Measurements from ENCODE around the gene PLA2G12A.

DNA sequence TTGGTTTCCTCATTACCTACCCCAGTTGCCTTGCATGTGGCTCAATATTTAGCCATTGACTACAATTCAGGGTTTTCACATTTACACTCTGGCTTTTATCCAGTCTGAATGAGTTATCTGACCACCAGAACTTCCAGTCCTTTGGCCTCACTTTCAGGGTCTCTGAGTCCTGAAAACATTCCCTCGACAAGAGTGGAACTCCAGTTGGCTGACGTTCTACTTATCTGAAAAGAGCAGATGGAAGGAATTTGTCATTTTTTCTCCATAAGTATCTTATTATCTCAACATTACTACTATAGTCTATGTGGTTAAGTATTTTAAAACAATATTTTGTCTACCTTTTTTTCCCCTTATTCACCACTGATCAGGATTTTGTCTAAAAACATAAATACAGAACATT is 21.4 kb downstream of the PLA2G12A start:
- TF ChIP-seq ZNF274 (IDR thresholded peaks at IDR 0.05; ENCODE audit: low read depth, low read length) (no peak), CTCF (IDR thresholded peaks at IDR 0.05 in 2 of 3, conservative IDR thresholded peaks at IDR 0.05 in 1 of 3; ENCODE audit: borderline replicate concordance in 1 of 3, insufficient read depth in 1 of 3, low read depth in 2 of 3, low read length in 2 of 3) (no peak), POLR2A (IDR thresholded peaks at IDR 0.05; ENCODE audit: borderline replicate concordance, extremely low read depth, insufficient read depth, insufficient read length) (no peak), EZH2phosphoT487 (IDR thresholded peaks at IDR 0.05; ENCODE audit: borderline replicate concordance) (no peak), EZH2 (IDR thresholded peaks at IDR 0.05) (no peak), CEBPB (IDR thresholded peaks at IDR 0.05; ENCODE audit: low read depth) (no peak), MAX (IDR thresholded peaks at IDR 0.05) (no peak), ELF1 (IDR thresholded peaks at IDR 0.05; ENCODE audit: borderline replicate concordance, low read depth) (no peak), SRF (IDR thresholded peaks at IDR 0.05; ENCODE audit: low read depth) (no peak), JUND (IDR thresholded peaks at IDR 0.05) (no peak), TCF7L2 (IDR thresholded peaks at IDR 0.05; ENCODE audit: borderline replicate concordance, extremely low read depth, insufficient read depth, insufficient read length) (no peak)

Measured in HCT116 (cell line).